Activated T-helper 1 cell treated with Interleukin-2 at 50 U/mL for 16 hours (primary cell): ENCODE measurements around the gene CCL27.
A peak's percentile ranks its signal among the peaks of the same experiment; 100 is the strongest.

Experiments used
- DNase-seq: peaks from one replicate; pipeline ENCODE4 v3.0.0-alpha.2; 2020; ENCODE audit warnings: low read depth

CCL27 gene

GRCh38 chr9:34662526-34663302 is at the start of gene CCL27:
TSS of gene CCL27 (minus strand) at chr9:34662657. CDS start at chr9:34662633, 24 bp downstream.
- no peak for DNase-seq

GRCh38 chr9:34712140-34712539 is 49.7 kb upstream of the CCL27 start:
- DNase-seq, result no peak

- DNase-seq, result no peak
Observed at GRCh38 chr9:34710023-34710422, 47.6 kb upstream of the CCL27 start, which contains the start of gene CCL21. TSS of gene CCL21 (minus strand) at chr9:34710136. CDS start at chr9:34710066, 70 bp downstream.

- DNase-seq, result no peak
Observed at GRCh38 chr9:34709196-34709978, 46.9 kb upstream of the CCL27 start.

GRCh38 chr9:34707130-34707529 is 44.7 kb upstream of the CCL27 start:
- DNase-seq, result no peak

- DNase-seq, result peak; percentile 63
Observed at GRCh38 chr9:34701769-34702736, 39.6 kb upstream of the CCL27 start.

- DNase-seq, result peak; percentile 58
Observed at GRCh38 chr9:34701023-34701768, 38.7 kb upstream of the CCL27 start.

- no peak for DNase-seq
Observed at GRCh38 chr9:34694811-34695210, 32.4 kb upstream of the CCL27 start.

- DNase-seq, result no peak
Observed at GRCh38 chr9:34693560-34693959, 31.1 kb upstream of the CCL27 start.

GRCh38 chr9:34691936-34692315 is 29.5 kb upstream of the CCL27 start:
- no peak for DNase-seq

- DNase-seq, result no peak
Observed at GRCh38 chr9:34690983-34691935, 28.8 kb upstream of the CCL27 start, which contains the start of gene CCL19. TSS of gene CCL19 (minus strand) at chr9:34691276. CDS start at chr9:34691139, 137 bp downstream.

- DNase-seq, result no peak
Observed at GRCh38 chr9:34689512-34689911, 27.1 kb upstream of the CCL27 start.

GRCh38 chr9:34689116-34689470 is 26.6 kb upstream of the CCL27 start:
- no peak for DNase-seq

GRCh38 chr9:34688329-34689115 is 26.1 kb upstream of the CCL27 start:
- no peak for DNase-seq

- no peak for DNase-seq
Observed at GRCh38 chr9:34687276-34688030, 25.0 kb upstream of the CCL27 start.

- no peak for DNase-seq
Observed at GRCh38 chr9:34686732-34687131, 24.3 kb upstream of the CCL27 start.

GRCh38 chr9:34686231-34686630 is 23.8 kb upstream of the CCL27 start:
- no peak for DNase-seq

- DNase-seq, result no peak
Observed at GRCh38 chr9:34685591-34685990, 23.1 kb upstream of the CCL27 start.

- no peak for DNase-seq
Observed at GRCh38 chr9:34684816-34685215, 22.4 kb upstream of the CCL27 start.
